A549 treated with Mapracorat at 1 μM for 4 hours (cell line): ENCODE measurements around the gene GCSAML. TPM values are rescaled to one million over a fixed set of nuclear protein-coding genes. Genes with fewer than 3 reads are reported as not detected.

ENCODE experiments used
- total RNA-seq: library from RNA; stranded (reverse); fragments of 200-300 nt; extraction: Qiagen RNA extraction; gene quantifications from 5 replicates; pipeline ENCODE4 v1.2.3, GENCODE V29; 2022

GCSAML gene
- total RNA-seq, result not detected in 5 replicates

GRCh38 chr1:247548769-247549182 is at the start of gene GCSAML:
Gene GCSAML (plus strand): TSS chr1:247549134. CDS start chr1:247549192, 58 bp downstream.

GRCh38 chr1:247536340-247536739 is 12.6 kb upstream of the GCSAML start, which contains the start of gene OR2C3:
Gene OR2C3 (minus strand): TSS chr1:247536440. CDS start chr1:247532511, 3,929 bp downstream.

GRCh38 chr1:247588060-247588459 is 39.1 kb downstream of the GCSAML start, which contains the start of gene OR2G2:
Gene OR2G2 (plus strand): TSS chr1:247588360. CDS start chr1:247588360, 0 bp downstream.

GRCh38 chr1:247605286-247605685 is 56.4 kb downstream of the GCSAML start, which contains the start of gene OR2G3:
Gene OR2G3 (plus strand): TSS chr1:247605586. CDS start chr1:247605586, 0 bp downstream.

Other genes with a start within 250 kb of the GCSAML start
- 14.9 to 19.1 TPM (median 17.9 TPM) in 5 replicates for gene ZNF496, start 217.3 kb upstream of the GCSAML start, total RNA-seq
- not detected in 5 replicates for gene NLRP3, start 133.0 kb upstream of the GCSAML start, total RNA-seq
- not detected in 5 replicates for gene OR2B11, start 91.0 kb upstream of the GCSAML start, total RNA-seq
- gene OR2C3, start 12.7 kb upstream of the GCSAML start, total RNA-seq, result not detected in 5 replicates
- not detected in 5 replicates for gene OR2G2, start 39.2 kb downstream of the GCSAML start, total RNA-seq
- gene OR2G3, start 56.5 kb downstream of the GCSAML start, total RNA-seq, result not detected in 5 replicates
- gene OR13G1, start 130.6 kb downstream of the GCSAML start, total RNA-seq, result not detected in 5 replicates
- gene OR6F1, start 167.5 kb downstream of the GCSAML start, total RNA-seq, result not detected in 5 replicates
- not detected in 5 replicates for gene OR14K1, start 189.5 kb downstream of the GCSAML start, total RNA-seq
- not detected in 5 replicates for gene OR14A2, start 199.0 kb downstream of the GCSAML start, total RNA-seq
- not detected in 5 replicates for gene OR1C1, start 211.4 kb downstream of the GCSAML start, total RNA-seq